WERI-Rb-1 (cell line): Measurements from ENCODE around the gene C11orf86.

Experiments used
- DNase-seq: peaks from one replicate; pipeline ENCODE4 v3.0.0-alpha.2; 2020
- H3K27ac ChIP-seq: fragments of 250-450 bp; sonication (Bioruptor Pico); 2 replicates; pipeline ENCODE4 v1.5.1; 2020; ENCODE audit warnings: mild to moderate bottlenecking, moderate library complexity
- H3K27me3 ChIP-seq: fragments of 250-450 bp; sonication (Bioruptor Pico); 2 replicates; pipeline ENCODE4 v1.5.1; 2021; ENCODE audit warnings: mild to moderate bottlenecking, low read depth, moderate library complexity; ENCODE audit not compliant: insufficient read depth, severe bottlenecking
- H3K36me3 ChIP-seq: fragments of 250-450 bp; sonication (Bioruptor Pico); 2 replicates; pipeline ENCODE4 v1.5.1; 2020; ENCODE audit warnings: mild to moderate bottlenecking, moderate library complexity
- H3K4me3 ChIP-seq: 2 replicates; pipeline ENCODE4 v1.5.1; 2011; ENCODE audit warnings: low read depth, mild to moderate bottlenecking, control low read depth, low read length
- H3K9me3 ChIP-seq: fragments of 250-450 bp; sonication (Bioruptor Pico); 2 replicates; pipeline ENCODE4 v1.5.1; 2021; ENCODE audit warnings: mild to moderate bottlenecking, moderate library complexity; ENCODE audit not compliant: severe bottlenecking
- TF ChIP-seq, protein P1 (sequence below): IDR thresholded peaks from 2 replicates; pipeline ENCODE4 v1.5.1; 2011; ENCODE audit warnings: low read depth, mild to moderate bottlenecking, control low read depth, inconsistent platforms, low read length

C11orf86 gene

DNA sequence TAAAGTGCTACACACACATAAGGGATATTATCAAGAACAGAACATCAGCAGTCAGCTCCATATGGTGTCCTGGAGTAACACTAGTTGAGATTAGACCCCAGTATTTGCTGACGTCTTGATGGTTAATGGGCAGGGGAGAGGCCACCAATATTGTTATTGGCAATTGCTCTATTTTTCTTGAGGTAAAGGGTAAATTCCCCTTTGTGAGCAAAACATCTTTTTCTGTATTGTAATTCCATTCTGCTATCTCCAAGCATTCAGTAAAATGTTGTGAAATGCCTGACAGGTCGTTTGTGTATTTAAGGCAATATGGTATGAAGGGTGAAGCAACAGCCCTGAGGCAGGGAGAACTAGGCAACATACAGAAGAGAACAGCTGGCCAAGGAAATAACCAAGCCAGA, 38.8 kb upstream of the C11orf86 start:
- Histone ChIP-seq H3K9me3 (no peaks in the 10 kb centered on the region), H3K27me3 (no peaks in the 10 kb centered on the region), H3K27ac (no peak overlapping the region), H3K36me3 (no peaks in the 10 kb centered on the region), H3K4me3 (no peak overlapping the region)
- DNase-seq = no peak
- TF ChIP-seq, protein P1, sequence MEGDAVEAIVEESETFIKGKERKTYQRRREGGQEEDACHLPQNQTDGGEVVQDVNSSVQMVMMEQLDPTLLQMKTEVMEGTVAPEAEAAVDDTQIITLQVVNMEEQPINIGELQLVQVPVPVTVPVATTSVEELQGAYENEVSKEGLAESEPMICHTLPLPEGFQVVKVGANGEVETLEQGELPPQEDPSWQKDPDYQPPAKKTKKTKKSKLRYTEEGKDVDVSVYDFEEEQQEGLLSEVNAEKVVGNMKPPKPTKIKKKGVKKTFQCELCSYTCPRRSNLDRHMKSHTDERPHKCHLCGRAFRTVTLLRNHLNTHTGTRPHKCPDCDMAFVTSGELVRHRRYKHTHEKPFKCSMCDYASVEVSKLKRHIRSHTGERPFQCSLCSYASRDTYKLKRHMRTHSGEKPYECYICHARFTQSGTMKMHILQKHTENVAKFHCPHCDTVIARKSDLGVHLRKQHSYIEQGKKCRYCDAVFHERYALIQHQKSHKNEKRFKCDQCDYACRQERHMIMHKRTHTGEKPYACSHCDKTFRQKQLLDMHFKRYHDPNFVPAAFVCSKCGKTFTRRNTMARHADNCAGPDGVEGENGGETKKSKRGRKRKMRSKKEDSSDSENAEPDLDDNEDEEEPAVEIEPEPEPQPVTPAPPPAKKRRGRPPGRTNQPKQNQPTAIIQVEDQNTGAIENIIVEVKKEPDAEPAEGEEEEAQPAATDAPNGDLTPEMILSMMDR = no peak

DNA sequence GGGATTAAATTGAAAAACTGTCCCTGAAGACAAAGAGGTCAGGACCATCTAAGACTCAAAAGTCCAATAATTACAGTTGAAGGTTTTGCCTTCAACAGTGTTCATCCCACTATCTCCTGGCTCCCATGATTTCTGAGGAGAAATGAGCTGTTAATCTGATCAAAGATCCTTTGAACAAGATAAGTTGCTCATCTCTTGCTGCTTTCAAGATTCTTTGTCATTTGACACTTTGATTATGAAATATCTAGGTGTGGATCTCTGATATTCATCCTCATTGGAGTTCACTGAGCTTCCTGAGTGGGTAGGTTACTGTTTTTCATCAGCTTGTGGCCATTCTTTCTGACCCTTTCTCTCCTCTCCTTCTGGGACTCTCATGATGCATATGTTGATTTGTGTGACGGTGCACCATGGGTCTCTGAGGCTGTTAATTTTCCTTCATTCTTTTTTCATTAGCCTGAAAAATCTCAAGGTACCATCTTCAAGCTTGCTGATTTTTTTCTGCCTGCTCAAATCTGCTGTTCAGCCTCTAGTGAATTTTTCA, 37.8 kb upstream of the C11orf86 start:
- no peak overlapping the region for H3K4me3 ChIP-seq
- no peaks in the 10 kb centered on the region for H3K36me3 ChIP-seq
- DNase-seq = no peak
- H3K9me3 ChIP-seq = no peaks in the 10 kb centered on the region
- TF ChIP-seq, protein P1 = no peak
- no peak overlapping the region for H3K27ac ChIP-seq
- H3K27me3 ChIP-seq = no peaks in the 10 kb centered on the region

DNA sequence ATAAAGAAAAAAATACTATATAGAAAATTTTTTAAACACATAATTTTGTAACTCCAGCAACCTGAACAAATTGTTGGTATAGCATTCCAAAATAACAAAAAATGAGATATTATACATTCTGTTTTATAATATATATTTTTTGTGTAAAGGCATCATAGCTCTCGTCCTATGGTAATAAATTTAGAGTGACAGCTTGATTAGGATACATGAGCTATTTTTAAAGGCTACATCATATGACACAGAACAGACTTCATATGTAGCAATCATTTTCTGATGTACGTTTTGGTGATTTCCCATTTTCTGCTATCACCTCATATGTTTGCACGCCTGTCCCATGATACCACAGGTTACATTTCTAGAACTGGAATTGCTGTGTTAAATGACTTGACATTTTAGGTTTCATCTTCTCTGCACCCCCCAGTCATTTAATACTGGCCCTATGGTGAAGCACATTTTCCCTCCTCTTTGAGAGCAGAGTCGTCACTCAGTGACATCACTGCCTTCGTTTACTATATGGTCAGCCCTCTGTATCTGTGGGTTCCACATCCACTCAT, 36.4 kb upstream of the C11orf86 start:
- TF ChIP-seq, protein P1 = no peak
- no peaks in the 10 kb centered on the region for H3K27me3 ChIP-seq
- H3K4me3 ChIP-seq = no peak overlapping the region
- H3K27ac ChIP-seq = no peak overlapping the region
- no peaks in the 10 kb centered on the region for H3K36me3 ChIP-seq
- no peak for DNase-seq
- H3K9me3 ChIP-seq = no peaks in the 10 kb centered on the region

DNA sequence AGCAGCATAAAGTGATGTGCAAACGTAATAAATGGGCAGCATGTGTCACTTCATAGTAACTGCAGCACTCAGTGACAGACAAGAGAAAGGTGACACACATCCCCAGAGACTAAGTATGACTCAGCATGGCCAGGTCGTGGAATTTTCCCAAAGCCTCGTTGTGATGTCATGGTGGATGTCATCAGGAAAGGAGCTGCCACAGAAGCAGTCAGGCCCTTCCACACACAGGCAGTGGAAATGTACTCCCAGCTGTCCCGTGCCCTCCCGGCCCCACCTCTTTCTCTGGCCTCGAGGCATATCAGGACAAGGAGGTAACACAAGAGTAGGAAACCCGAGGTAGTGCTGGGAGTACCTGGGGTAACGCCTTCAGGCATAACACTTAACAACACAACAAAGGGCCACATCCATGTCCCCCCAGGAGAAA, 25.0 kb upstream of the C11orf86 start:
- Histone ChIP-seq H3K36me3 (no peaks in the 10 kb centered on the region), H3K27ac (no peak overlapping the region), H3K4me3 (no peak overlapping the region), H3K27me3 (no peaks in the 10 kb centered on the region), H3K9me3 (no peaks in the 10 kb centered on the region)
- TF ChIP-seq, protein P1 = no peak
- peak; percentile 15 for DNase-seq

DNA sequence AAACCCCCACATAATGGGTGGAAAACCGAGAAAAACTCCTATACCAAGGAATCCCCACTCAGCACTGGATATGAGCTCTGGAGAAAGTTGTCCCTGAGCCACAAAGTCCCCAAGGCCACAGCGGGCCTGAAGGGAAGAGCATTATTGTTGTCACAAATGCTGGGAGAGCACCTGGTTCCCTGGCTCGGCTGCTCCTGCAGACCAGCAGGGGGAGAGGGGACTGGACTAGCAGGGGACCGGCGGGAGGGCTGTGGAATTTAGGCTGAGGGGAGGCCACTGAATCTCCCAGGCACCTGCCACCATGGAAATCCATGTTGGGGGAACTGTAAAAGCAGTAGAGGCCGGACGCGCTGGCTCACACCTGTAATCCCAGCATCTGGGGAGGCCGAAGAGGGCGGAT, 24.0 kb upstream of the C11orf86 start:
- no peak for DNase-seq
- Histone ChIP-seq H3K36me3 (no peaks in the 10 kb centered on the region), H3K4me3 (no peak overlapping the region), H3K27me3 (no peaks in the 10 kb centered on the region), H3K9me3 (no peaks in the 10 kb centered on the region), H3K27ac (no peak overlapping the region)
- TF ChIP-seq, protein P1 = 0 out of 2 replicates have a peak, but pooled peaks have one; percentile 9

DNA sequence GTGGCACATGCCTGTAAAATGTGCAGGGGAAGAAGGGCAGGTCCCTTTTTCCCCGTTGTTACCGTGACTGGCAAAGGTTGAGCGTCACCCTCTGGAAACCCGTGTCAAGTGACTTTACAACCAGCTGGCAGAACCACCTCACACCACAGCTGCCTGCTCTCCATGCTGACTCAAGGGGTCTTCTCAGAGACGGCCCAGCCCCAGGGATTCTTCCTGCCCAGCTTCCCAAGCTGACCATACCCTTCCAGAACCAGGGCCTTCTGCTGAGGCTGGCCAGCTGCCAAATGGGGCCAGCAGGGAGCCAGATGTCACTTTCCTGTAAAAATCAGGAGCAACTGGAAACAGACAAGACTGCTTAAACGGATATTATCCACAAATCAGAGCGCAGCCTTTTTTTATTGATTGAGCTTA, 23.2 kb upstream of the C11orf86 start:
- no peaks in the 10 kb centered on the region for H3K27me3 ChIP-seq
- no peaks in the 10 kb centered on the region for H3K9me3 ChIP-seq
- no peak for DNase-seq
- no peaks in the 10 kb centered on the region for H3K36me3 ChIP-seq
- no peak overlapping the region for H3K4me3 ChIP-seq
- TF ChIP-seq, protein P1 = no peak
- no peak overlapping the region for H3K27ac ChIP-seq
